GM19043 (cell line): ENCODE measurements around the gene UCK2.

Experiments used
- ATAC-seq: cut with Tn5 transposase; IDR thresholded peaks from one replicate; pipeline ENCODE4 v1.9.1; 2021; ENCODE audit warnings: low read depth; ENCODE audit not compliant: unreplicated experiment

The UCK2 gene

GRCh38 chr1:165928075-165928731 is 100.8 kb downstream of the UCK2 start:
- ATAC-seq, result no peak

GRCh38 chr1:165930961-165931360 is 103.5 kb downstream of the UCK2 start:
- no peak for ATAC-seq

GRCh38 chr1:165933446-165934170 is 106.2 kb downstream of the UCK2 start:
- ATAC-seq, result no peak

- no peak for ATAC-seq
These were observed 109.1 kb downstream of the UCK2 start for GRCh38 chr1:165936542-165936941.

- ATAC-seq, result no peak
These were observed 110.4 kb downstream of the UCK2 start for GRCh38 chr1:165937829-165938228.

- ATAC-seq, result no peak
These were observed 111.4 kb downstream of the UCK2 start for GRCh38 chr1:165938844-165939243.

GRCh38 chr1:165941531-165941930 is 114.1 kb downstream of the UCK2 start:
- ATAC-seq, result no peak

GRCh38 chr1:165942062-165942461 is 114.6 kb downstream of the UCK2 start:
- no peak for ATAC-seq

GRCh38 chr1:165942927-165943597 is 115.6 kb downstream of the UCK2 start:
- ATAC-seq, result no peak

- ATAC-seq, result no peak
These were observed 118.5 kb downstream of the UCK2 start for GRCh38 chr1:165945911-165946310.

GRCh38 chr1:165947797-165948455 is 120.5 kb downstream of the UCK2 start:
- no peak for ATAC-seq

GRCh38 chr1:165949335-165950130 is 122.1 kb downstream of the UCK2 start:
- ATAC-seq, result no peak

- no peak for ATAC-seq
These were observed 127.5 kb downstream of the UCK2 start for GRCh38 chr1:165954940-165955339.

- no peak for ATAC-seq
These were observed 130.9 kb downstream of the UCK2 start for GRCh38 chr1:165958306-165958705.

- ATAC-seq, result no peak
These were observed 132.7 kb downstream of the UCK2 start for GRCh38 chr1:165960136-165960535.

- no peak for ATAC-seq
These were observed 133.5 kb downstream of the UCK2 start for GRCh38 chr1:165960881-165961280.
